ENCODE data around the gene DNAJB14.

DNAJB14 gene

DNA sequence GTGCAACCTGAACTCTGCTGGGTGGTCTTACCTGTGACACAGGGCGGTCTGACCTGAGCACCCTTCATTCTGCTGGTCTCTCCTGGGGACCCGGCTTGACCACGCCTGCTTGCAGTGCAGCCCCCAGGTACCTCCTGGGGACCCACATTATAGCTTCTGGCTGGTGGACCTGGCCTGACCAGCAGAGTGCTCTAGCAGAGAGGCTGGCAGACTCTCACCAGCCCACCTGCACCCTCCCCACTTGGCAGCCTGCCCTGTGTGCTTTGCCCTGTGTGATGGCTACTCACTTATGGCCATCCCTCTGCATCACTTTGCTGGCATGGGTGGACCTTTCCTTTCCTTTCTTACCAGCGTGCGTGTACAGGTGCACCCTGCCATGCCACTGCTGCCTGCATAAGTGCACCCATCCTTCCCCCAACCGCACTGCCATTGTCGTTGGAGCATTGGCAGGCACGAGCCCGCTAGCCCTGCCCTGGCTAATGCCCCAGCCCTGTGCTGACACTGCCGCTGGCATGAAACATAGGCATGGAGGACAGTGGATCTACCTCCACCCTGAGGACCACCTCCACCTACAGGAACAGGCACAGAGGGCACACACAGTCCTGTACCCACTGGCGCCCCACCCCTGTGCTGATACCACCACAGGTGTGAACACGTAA lies 25.2 kb upstream of the DNAJB14 start:
- TF ChIP-seq CTCF (IDR thresholded peaks at IDR 0.05; ENCODE audit: low read depth, low read length, missing control alignments), result no peak
- in situ Hi-C loops (cut with HindIII; ENCODE audit: low sequenced_read_pairs), result no loop called here
- no peak overlapping the region for H3K4me3 ChIP-seq (ENCODE audit: low read depth, low read length)
- DNase-seq (ENCODE audit: low read depth), result no peak

GRCh38 chr4:99968330-99968729 lies 21.9 kb upstream of the DNAJB14 start:
- in situ Hi-C loops (cut with HindIII; ENCODE audit: low sequenced_read_pairs), result no loop called here
- no peak for TF ChIP-seq CTCF (IDR thresholded peaks at IDR 0.05; ENCODE audit: low read depth, low read length, missing control alignments)
- no peak overlapping the region for H3K4me3 ChIP-seq (ENCODE audit: low read depth, low read length)
- no peak for DNase-seq (ENCODE audit: low read depth)

DNA sequence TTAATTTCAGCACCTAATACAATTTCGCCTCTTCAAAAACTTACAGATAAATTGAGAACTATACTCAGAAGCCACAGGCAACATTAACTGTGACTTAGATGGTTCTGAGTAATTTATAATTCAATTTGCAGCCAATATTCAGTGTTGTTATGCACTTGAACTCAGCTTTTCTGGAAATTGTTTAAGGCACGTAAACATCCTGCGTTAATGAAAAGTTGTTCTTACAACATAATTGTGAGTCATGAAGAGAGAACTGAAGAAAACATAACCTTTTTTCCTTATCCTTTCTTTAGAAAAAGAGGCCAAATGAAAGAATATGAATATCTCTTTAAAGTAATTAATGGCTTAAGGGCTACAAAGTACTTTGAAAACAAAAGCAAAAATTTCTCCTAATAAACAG lies 20.3 kb upstream of the DNAJB14 start:
- H3K4me3 ChIP-seq (ENCODE audit: low read depth, low read length), result no peak overlapping the region
- TF ChIP-seq CTCF (IDR thresholded peaks at IDR 0.05; ENCODE audit: low read depth, low read length, missing control alignments), result no peak
- no peak for DNase-seq (ENCODE audit: low read depth)
- in situ Hi-C loops (cut with HindIII; ENCODE audit: low sequenced_read_pairs), result no loop called here

GRCh38 chr4:99965674-99966350 lies 19.4 kb upstream of the DNAJB14 start:
- in situ Hi-C loops (cut with HindIII; ENCODE audit: low sequenced_read_pairs), result no loop called here
- TF ChIP-seq CTCF (IDR thresholded peaks at IDR 0.05; ENCODE audit: low read depth, low read length, missing control alignments), result no peak
- no peak overlapping the region for H3K4me3 ChIP-seq (ENCODE audit: low read depth, low read length)
- no peak for DNase-seq (ENCODE audit: low read depth)

- DNase-seq (ENCODE audit: low read depth), result no peak
- in situ Hi-C loops (cut with HindIII; ENCODE audit: low sequenced_read_pairs), result no loop called here
- TF ChIP-seq CTCF (IDR thresholded peaks at IDR 0.05; ENCODE audit: low read depth, low read length, missing control alignments), result no peak
- no peak overlapping the region for H3K4me3 ChIP-seq (ENCODE audit: low read depth, low read length)
These were observed 18.8 kb upstream of the DNAJB14 start for GRCh38 chr4:99965173-99965572.

GRCh38 chr4:99961711-99962110 lies 15.3 kb upstream of the DNAJB14 start:
- in situ Hi-C loops (cut with HindIII; ENCODE audit: low sequenced_read_pairs), result no loop called here
- no peak overlapping the region for H3K4me3 ChIP-seq (ENCODE audit: low read depth, low read length)
- TF ChIP-seq CTCF (IDR thresholded peaks at IDR 0.05; ENCODE audit: low read depth, low read length, missing control alignments), result no peak
- DNase-seq (ENCODE audit: low read depth), result no peak

Data from astrocyte of the cerebellum (primary cell).